Ramos (cell line): ENCODE data around the gene DUSP14.

ENCODE experiments used
- in situ Hi-C: fragments of 300-500 bp; cut with MboI; formaldehyde crosslinking; loops from one replicate; pipeline ENCODE4 v1.14.3; 2022; ENCODE audit warnings: low sequenced_read_pairs; ENCODE audit not compliant: unreplicated experiment

DUSP14 gene

DNA sequence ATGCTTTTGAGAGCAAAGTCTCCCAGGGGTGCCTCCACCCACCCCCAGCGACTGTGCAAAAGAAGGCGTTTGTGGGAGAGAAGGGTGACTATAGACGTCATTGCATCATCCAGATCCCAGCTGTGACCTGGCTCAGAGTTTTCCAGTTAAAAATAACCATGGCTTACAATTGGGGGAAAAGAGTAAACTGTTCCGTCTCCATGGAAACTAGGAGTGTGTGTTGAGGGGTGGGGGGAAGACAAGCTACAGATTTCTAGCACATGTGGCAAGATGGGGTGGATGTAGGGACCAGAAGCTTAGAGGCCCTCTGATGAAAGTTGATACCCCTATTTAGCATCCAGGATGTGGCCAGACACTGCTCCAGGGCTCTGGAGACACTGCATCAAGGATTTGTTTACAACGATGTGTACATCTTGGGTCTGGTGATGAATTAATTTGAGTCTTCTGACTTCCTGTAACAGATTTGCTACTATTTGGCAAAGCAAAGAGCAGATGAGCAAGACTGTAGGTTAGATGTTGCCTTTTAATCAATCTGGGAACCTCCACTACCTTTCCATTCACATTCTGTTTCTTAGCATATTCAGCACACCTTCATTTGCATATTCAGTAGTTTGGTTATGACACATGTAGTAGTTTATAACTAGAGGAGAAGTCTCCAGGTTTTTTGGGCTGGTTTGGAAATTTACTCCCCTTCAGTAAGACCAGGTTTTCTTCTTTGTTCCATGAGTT lies 6.2 kb upstream of the DUSP14 start:
- in situ Hi-C loops = no loop called here

- in situ Hi-C loops = no loop called here
These were observed 3.6 kb upstream of the DUSP14 start for GRCh38 chr17:37485938-37486570.

DNA sequence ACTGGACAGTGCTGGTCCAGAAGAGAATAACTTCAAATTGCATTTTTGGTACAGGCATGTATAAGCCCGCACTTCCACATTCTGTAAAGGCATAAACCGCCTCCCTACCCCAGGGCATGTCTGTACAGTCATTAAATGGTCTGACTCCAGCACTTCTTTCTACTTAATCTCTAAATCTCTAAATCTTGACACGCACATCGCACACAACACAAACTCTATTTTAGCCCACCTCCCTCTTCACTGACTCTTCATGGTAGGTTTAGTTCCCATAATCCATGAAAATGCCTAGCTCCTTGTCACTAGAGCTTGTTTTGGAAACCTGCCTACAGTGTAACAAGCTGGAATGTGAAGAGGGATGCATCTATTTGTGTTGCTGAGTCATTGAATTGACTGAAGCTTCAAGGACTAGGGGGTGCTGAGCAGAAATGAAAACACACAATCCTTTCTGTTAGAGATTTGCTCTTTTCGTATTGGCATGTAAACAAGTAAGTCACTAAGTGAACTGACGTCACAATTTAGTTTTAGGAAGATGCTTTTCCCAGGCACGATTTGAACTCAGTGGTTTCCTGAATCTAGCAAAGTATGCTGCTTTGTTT lies 1.6 kb upstream of the DUSP14 start:
- in situ Hi-C loops = no loop called here

DNA sequence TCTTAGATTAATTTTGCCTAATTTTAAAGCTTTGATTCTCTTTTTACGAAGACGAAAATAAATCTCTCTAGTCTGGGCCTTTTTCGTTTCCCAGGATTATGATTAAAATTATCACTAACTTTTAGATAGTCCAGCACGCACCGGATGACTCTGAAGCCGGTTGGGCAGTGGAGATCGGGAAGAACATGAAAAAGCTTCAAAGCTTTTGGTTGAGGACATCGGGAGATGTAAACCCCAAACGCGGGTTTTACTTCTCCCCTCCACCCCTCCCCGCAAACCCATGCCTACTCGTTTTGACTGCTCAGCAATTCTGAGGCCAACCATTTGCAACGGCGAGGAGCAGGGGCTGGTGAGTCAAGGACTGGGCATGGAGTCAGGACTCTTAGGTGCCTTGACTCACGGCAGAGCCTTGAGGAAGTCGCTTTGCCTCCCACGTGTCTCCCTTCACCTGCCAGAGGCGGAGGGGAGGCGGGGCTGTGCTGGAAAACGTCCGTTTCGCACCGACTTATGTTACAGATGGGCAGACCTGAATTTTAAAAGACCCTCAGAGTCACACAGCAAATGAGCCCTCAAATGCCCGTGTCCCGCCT lies 989 bp upstream of the DUSP14 start:
- in situ Hi-C loops = no loop called here

DNA sequence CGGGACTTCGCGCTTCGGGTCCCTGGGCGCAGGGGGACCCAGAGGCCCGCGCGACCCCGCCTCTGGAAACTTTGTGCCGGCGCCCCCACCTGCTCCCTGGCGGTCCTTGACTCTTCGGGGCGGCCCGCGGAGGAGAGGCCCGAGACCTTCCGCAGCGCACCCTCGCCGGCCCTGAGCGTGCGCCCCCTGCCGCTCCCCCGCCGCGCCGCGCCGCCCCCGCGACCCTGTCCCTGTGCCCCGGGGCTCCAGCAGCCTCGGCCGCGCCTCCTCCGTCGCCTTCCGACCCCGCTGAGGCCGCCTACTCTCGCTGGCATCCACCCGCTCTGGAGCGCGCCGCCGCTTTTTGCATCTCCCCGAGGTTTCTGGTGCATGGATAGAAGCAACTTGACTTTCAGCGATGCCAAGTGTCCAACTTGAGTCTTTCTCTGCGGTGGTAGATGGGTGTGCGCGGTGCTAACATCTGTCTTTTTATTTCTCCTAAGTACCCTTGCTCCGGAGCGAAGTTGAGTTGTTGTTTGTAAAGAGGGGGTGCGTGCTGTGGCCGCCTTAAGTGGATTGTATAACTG lies 414 bp downstream of the DUSP14 start:
- in situ Hi-C loops = no loop called here

GRCh38 chr17:37490638-37491614 lies 1.2 kb downstream of the DUSP14 start:
- in situ Hi-C loops = no loop called here

DNA sequence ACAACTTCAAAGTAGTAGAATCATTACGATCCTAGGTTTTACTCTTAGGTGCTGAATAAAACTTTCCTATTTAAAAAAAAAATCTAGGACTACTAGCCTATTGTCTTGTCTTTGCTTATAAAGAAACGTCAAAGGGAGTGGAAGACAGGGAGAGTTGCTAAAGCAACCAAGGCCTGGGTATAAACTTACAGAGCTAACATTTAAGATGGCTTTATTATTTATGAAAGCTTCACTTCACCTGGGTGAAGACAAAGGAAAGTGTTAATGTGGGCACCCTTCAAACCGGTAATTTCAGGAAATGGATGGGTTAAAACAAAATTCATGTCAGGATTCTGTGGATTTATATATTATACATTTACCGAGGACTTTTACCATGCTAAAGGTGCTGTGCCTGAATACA lies 2.5 kb downstream of the DUSP14 start:
- in situ Hi-C loops = no loop called here

GRCh38 chr17:37493249-37494027 lies 3.7 kb downstream of the DUSP14 start:
- in situ Hi-C loops = no loop called here

GRCh38 chr17:37494401-37494831 lies 4.7 kb downstream of the DUSP14 start:
- in situ Hi-C loops = no loop called here

DNA sequence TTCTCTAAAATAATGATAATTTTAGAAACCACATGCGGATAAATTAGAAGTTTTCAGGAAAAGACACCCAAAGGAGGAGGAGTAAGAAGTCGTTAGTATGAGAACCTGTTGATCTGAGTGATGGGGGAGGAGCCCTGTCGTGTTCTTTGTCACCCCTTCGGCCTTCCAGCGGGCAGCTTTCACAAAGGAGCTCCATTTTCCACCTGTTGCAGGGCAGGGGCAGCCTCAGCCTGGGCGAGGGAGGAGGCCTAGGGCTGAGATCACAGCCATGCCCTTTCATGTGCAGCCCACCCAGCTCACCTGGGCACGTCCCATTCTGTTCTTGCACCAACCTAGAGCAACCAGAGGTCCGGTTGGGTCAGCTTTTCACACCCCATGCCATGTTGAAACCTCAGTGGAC lies 5.3 kb downstream of the DUSP14 start:
- in situ Hi-C loops = no loop called here

DNA sequence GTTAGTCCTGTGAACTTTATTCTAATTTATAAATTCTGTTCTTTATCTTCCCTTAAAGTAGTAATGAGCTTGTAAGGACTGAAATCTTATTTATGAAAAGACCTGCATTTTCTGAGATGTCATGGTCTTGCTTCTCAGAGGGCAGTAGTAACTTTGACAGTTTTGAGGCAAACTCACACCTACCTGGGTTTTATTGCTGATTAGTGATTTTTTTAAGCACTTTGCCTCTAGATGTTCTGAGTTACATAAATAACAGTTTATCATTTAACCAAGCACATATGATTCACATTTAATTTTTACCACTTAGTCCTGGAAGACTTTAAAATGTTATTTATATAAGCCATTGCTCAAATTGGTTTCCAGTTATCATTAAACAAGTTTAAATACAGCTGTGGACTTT lies 10.7 kb downstream of the DUSP14 start:
- in situ Hi-C loops = loop anchor here (25.0 kb wide), 1 partner anchor 287 kb away; no protein-coding TSS in a partner anchor

- in situ Hi-C loops = loop anchor here (25.0 kb wide), 1 partner anchor 285 kb away; no protein-coding TSS in a partner anchor
These were observed 12.6 kb downstream of the DUSP14 start for GRCh38 chr17:37502009-37502936.

- in situ Hi-C loops = loop anchor here (25.0 kb wide), 1 partner anchor 284 kb away; no protein-coding TSS in a partner anchor
These were observed 13.5 kb downstream of the DUSP14 start for GRCh38 chr17:37503148-37503547.

- in situ Hi-C loops = loop anchor here (25.0 kb wide), 1 partner anchor 282 kb away; no protein-coding TSS in a partner anchor
These were observed 15.6 kb downstream of the DUSP14 start for GRCh38 chr17:37505333-37505732.

- in situ Hi-C loops = loop anchor here (25.0 kb wide), 1 partner anchor 281 kb away; no protein-coding TSS in a partner anchor
These were observed 17.0 kb downstream of the DUSP14 start for GRCh38 chr17:37506678-37507077.

- in situ Hi-C loops = loop anchor here (25.0 kb wide), 1 partner anchor 280 kb away; no protein-coding TSS in a partner anchor
These were observed 17.4 kb downstream of the DUSP14 start for GRCh38 chr17:37507111-37507510.

GRCh38 chr17:37510056-37510455 lies 20.4 kb downstream of the DUSP14 start:
- in situ Hi-C loops = loop anchor here (25.0 kb wide), 1 partner anchor 277 kb away; no protein-coding TSS in a partner anchor
